COLO668 (cell line): ENCODE results near the gene TMED6.
"Not testable (repeated sequence)": the region's sequence is repeated elsewhere in the genome, so short reads cannot be mapped to it uniquely, and the experiment has no call there.

ENCODE experiments used
- DNase-seq: peaks from one replicate; lab custom pipeline; 2025; ENCODE audit not compliant: unreplicated experiment; lab: John Stamatoyannopoulos, UW

TMED6 gene

GRCh38 chr16:69306031-69306430, 45.6 kb downstream of the TMED6 start:
- no peak for DNase-seq

- no peak for DNase-seq
Observed at GRCh38 chr16:69302301-69302700, 49.3 kb downstream of the TMED6 start.

- DNase-seq: no peak
Observed at GRCh38 chr16:69301861-69302260, 49.7 kb downstream of the TMED6 start.

- DNase-seq: no peak
Observed at GRCh38 chr16:69301187-69301586, 50.4 kb downstream of the TMED6 start.

- no peak for DNase-seq
Observed at GRCh38 chr16:69298261-69298660, 53.3 kb downstream of the TMED6 start.

GRCh38 chr16:69296771-69297170, 54.8 kb downstream of the TMED6 start:
- DNase-seq: not testable (repeated sequence)

- DNase-seq: no peak
Observed at GRCh38 chr16:69294051-69294450, 57.5 kb downstream of the TMED6 start.

GRCh38 chr16:69293401-69293800, 58.2 kb downstream of the TMED6 start:
- DNase-seq: no peak
